Mesendoderm (in vitro differentiated cells): ENCODE data around the gene PLCG2.

Source experiments
- DNase-seq: peaks from one replicate; pipeline ENCODE4 v3.0.0; 2013
- H2AK5ac ChIP-seq: 2 replicates; pipeline ENCODE4 v1.6.1; 2013; ENCODE audit warnings: low read length, inconsistent platforms
- H2BK120ac ChIP-seq: 2 replicates; pipeline ENCODE4 v1.6.1; 2013; ENCODE audit warnings: low read depth, mild to moderate bottlenecking, low read length, moderate library complexity, mixed read lengths
- H2BK15ac ChIP-seq: replicated peaks from 2 replicates; pipeline ENCODE4 v1.6.1; 2013; ENCODE audit warnings: low read depth, mild to moderate bottlenecking, moderate library complexity
- H2BK5ac ChIP-seq: 2 replicates; pipeline ENCODE4 v1.6.1; 2013; ENCODE audit warnings: low read length, inconsistent platforms
- H3K18ac ChIP-seq: 2 replicates; pipeline ENCODE4 v1.6.1; 2013; ENCODE audit warnings: mild to moderate bottlenecking, low read length, mixed read lengths
- H3K23ac ChIP-seq: one replicate; pipeline ENCODE4 v1.6.1; 2013; ENCODE audit warnings: low read length
- H3K27ac ChIP-seq: 2 replicates; pipeline ENCODE4 v1.5.1; 2013; ENCODE audit warnings: low read depth, mild to moderate bottlenecking, inconsistent platforms, low read length, moderate library complexity
- H3K27me3 ChIP-seq: 2 replicates; pipeline ENCODE4 v1.6.1; 2013; ENCODE audit warnings: low read length, control low read depth, mild to moderate bottlenecking, inconsistent platforms; ENCODE audit not compliant: insufficient read depth, poor library complexity
- H3K36me3 ChIP-seq: 2 replicates; pipeline ENCODE4 v1.6.1; 2013; ENCODE audit warnings: low read length, inconsistent platforms; ENCODE audit not compliant: control insufficient read depth, insufficient read depth
- H3K4ac ChIP-seq: one replicate; pipeline ENCODE4 v1.6.1; 2013; ENCODE audit warnings: low read depth, mild to moderate bottlenecking, low read length, moderate library complexity
- H3K4me1 ChIP-seq: 2 replicates; pipeline ENCODE4 v1.6.1; 2013; ENCODE audit warnings: low read depth, low read length, inconsistent platforms; ENCODE audit not compliant: control insufficient read depth
- H3K4me2 ChIP-seq: 2 replicates; pipeline ENCODE4 v1.6.1; 2013; ENCODE audit warnings: low read length
- H3K4me3 ChIP-seq: 2 replicates; pipeline ENCODE4 v1.5.1; 2013; ENCODE audit warnings: mild to moderate bottlenecking, low read length
- H3K56ac ChIP-seq: one replicate; pipeline ENCODE4 v1.6.1; 2013; ENCODE audit warnings: low read length
- H3K79me1 ChIP-seq: 2 replicates; pipeline ENCODE4 v1.6.1; 2013; ENCODE audit warnings: low read length, inconsistent platforms
- H3K79me2 ChIP-seq: 2 replicates; pipeline ENCODE4 v1.6.1; 2013; ENCODE audit warnings: mild to moderate bottlenecking, low read length; ENCODE audit not compliant: control insufficient read depth, insufficient read depth
- H3K9ac ChIP-seq: 2 replicates; pipeline ENCODE4 v1.6.1; 2013; ENCODE audit warnings: low read length, inconsistent platforms
- H4K5ac ChIP-seq: one replicate; pipeline ENCODE4 v1.6.1; 2013; ENCODE audit warnings: low read length
- H4K8ac ChIP-seq: one replicate; pipeline ENCODE4 v1.6.1; 2013; ENCODE audit warnings: low read depth, mild to moderate bottlenecking, control low read depth, low read length, moderate library complexity
- WGBS: extraction: QIAGEN DNeasy Blood & Tissue Kit; methylation state at CpG from one replicate; pipeline ENCODE4 v1.1.7; 2013; ENCODE audit warnings: low lambda C conversion rate, missing lambda C conversion rate; ENCODE audit not compliant: insufficient coverage; ENCODE audit errors: extremely low coverage; 5-methylcytosine and 5-hydroxymethylcytosine counted together

The PLCG2 gene

DNA sequence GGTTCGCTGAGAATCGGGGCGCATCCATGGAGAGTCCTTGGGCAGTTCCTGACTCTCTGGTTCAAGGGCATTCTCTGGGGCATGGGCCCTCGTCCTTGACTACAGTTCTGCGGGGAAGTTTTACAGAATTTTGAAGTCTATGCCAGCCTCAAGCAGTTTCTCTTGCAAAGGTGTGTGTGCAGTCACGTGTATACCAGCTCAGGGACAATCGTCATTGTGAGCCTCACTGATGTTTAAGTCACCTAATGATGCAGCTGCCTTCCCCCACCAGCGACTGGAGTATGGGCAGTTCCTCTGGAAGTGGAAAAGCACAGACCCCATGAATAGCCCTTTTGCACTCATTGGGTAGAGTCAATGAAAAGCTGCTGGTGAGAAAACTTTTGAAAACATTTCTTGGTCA is 1.3 kb downstream of the PLCG2 start:
- Histone ChIP-seq H3K79me1 (no peaks in the 10 kb centered on the region), H3K56ac (no peak overlapping the region), H3K36me3 (no peaks in the 10 kb centered on the region), H3K9ac (no peak overlapping the region), H2BK120ac (no peak overlapping the region), H2BK15ac (no peak overlapping the region), H3K23ac (no peak overlapping the region), H3K18ac (no peak overlapping the region), H3K79me2 (no peaks in the 10 kb centered on the region), H2AK5ac (no peak overlapping the region), H4K8ac (no peak overlapping the region), H2BK5ac (no peak overlapping the region), H3K27me3 (peaks cover 9% of the 10 kb centered on the region), H4K5ac (no peak overlapping the region), H3K4me1 (peaks cover 2% of the 10 kb centered on the region), H3K4ac (no peak overlapping the region), H3K4me2 (no peak overlapping the region), H3K27ac (no peak overlapping the region), H3K4me3 (no peak overlapping the region)
- DNase-seq, result no peak
- no CpG with 5 or more reads among the region's 8 CpGs for WGBS

DNA sequence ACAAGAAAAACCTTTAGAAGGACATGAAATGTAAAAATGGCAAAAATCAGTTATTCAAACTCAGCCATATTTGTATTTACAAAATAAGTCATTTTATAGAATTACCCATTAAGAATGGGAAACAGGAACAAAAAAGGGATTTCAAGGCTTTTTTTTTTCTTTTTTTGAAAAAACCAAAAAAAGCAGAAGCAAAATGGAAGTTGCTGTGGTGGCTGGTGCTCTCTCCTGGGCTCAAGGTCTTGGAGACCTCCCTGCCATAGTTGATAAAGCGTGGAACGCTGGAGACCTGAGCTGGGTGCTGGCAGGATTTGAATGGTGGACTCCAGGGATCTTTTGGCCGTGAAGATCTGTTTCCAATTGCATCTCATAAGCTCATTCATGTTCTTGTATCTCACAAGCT is 3.1 kb downstream of the PLCG2 start:
- no peak overlapping the region for H4K5ac ChIP-seq
- no peaks in the 10 kb centered on the region for H3K79me1 ChIP-seq
- no peak overlapping the region for H3K27ac ChIP-seq
- H3K4me2 ChIP-seq, result no peak overlapping the region
- no peak overlapping the region for H2BK5ac ChIP-seq
- no peak overlapping the region for H3K23ac ChIP-seq
- H3K9ac ChIP-seq, result no peak overlapping the region
- H3K4me1 ChIP-seq, result peaks cover 2% of the 10 kb centered on the region
- H3K4me3 ChIP-seq, result no peak overlapping the region
- H3K27me3 ChIP-seq, result peaks cover 9% of the 10 kb centered on the region
- H3K18ac ChIP-seq, result no peak overlapping the region
- H3K56ac ChIP-seq, result no peak overlapping the region
- no peak overlapping the region for H3K4ac ChIP-seq
- no CpG with 5 or more reads among the region's 3 CpGs for WGBS
- H2BK120ac ChIP-seq, result no peak overlapping the region
- H2AK5ac ChIP-seq, result no peak overlapping the region
- no peak overlapping the region for H4K8ac ChIP-seq
- H2BK15ac ChIP-seq, result no peak overlapping the region
- no peaks in the 10 kb centered on the region for H3K36me3 ChIP-seq
- no peak for DNase-seq
- no peaks in the 10 kb centered on the region for H3K79me2 ChIP-seq

DNA sequence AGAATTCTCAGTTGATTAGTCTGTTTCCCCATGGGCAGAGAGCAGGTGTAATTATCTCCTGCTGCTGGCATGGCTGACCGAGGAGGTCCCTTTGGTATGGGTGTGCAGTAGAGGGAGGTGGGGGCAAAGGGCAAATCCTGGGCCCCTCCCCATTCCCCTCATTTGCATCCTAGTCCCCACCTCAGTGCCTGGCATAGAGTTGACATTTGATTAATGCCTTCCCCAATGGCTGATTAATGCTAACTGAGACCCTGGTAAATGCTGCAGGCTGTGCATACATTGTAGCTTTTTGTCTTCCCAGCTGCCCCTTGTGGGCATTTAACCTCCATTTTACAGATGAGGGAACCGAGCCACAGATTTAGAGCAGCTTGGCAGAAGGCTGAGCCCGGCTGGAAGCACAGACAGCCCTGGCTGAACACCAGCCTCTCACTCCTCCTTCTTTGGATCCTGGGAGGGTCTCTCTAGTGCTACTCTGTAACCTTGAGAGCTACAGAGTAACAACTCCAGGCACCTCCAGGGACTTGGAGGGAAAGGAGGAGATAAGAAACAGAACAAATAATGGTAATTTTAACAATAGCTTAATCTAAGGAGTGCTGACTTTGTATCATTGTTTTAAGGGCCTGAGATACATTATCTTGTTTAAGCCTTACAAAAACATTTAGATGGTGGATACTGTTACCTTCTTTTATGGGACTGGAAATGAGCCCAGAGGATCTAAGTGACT is 5.1 kb downstream of the PLCG2 start:
- Histone ChIP-seq H2BK5ac (no peak overlapping the region), H3K23ac (no peak overlapping the region)
- no CpG with 5 or more reads among the region's 3 CpGs for WGBS

DNA sequence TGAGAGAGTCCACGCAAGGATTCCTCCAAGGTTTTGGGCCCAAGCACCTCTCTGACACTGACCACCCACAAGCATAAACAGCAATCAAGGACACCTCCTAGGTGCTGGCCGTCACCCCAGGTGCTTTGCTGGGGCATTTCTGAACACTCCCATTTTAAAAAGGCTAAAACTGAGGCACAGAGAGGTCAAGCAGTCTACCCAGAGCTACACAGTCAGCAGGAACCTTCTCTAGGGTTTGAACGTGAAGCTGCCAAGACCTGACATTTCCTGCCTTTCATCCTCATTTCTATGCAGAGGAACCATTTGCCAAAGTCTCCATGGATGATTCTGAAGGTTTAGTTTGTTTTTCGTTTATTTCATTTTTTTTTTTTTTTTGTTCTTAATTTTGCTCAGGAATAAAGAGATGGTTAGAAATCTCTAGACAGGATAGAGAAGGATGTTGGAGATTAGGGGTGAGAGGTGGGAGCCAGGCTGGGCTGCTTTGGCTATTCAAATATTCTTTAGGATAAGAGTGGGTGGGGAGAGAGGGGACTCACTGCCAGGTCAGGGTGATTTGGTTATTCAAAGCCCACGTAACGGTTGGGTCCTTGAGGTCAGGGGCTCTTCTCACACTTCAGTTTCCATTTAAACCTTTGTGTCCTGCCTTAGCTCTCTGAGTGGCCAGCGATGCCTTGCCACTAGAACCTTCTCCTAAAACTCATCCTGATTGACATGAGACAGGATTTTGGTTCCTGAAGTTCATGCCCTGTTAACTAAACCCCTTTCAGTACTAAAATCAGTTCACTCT is 6.2 kb downstream of the PLCG2 start:
- Histone ChIP-seq H3K79me1 (no peaks in the 10 kb centered on the region), H2BK5ac (no peak overlapping the region), H4K8ac (no peak overlapping the region), H3K9ac (no peak overlapping the region), H2BK120ac (no peak overlapping the region), H3K4me3 (no peak overlapping the region), H3K4ac (no peak overlapping the region), H3K56ac (no peak overlapping the region), H4K5ac (no peak overlapping the region), H3K4me2 (no peak overlapping the region), H3K23ac (no peak overlapping the region), H3K36me3 (no peaks in the 10 kb centered on the region), H2AK5ac (no peak overlapping the region), H3K27ac (no peak overlapping the region), H3K27me3 (peaks cover 2% of the 10 kb centered on the region), H3K4me1 (peaks cover 2% of the 10 kb centered on the region), H3K79me2 (no peaks in the 10 kb centered on the region), H2BK15ac (no peak overlapping the region), H3K18ac (no peak overlapping the region)
- DNase-seq, result no peak
- WGBS, result no CpG with 5 or more reads among the region's 7 CpGs

More for the DNA sequence above, 5.1 kb downstream of the PLCG2 start:
- H3K79me1 ChIP-seq, result no peaks in the 10 kb centered on the region
- H3K4me1 ChIP-seq, result peaks cover 2% of the 10 kb centered on the region
- no peaks in the 10 kb centered on the region for H3K36me3 ChIP-seq
- H3K18ac ChIP-seq, result no peak overlapping the region
- no peak overlapping the region for H3K9ac ChIP-seq
- no peak overlapping the region for H3K4me3 ChIP-seq
- H3K4ac ChIP-seq, result no peak overlapping the region
- H3K27ac ChIP-seq, result no peak overlapping the region
- DNase-seq, result peak; percentile 55
- H2BK15ac ChIP-seq, result no peak overlapping the region
- H4K8ac ChIP-seq, result no peak overlapping the region
- H4K5ac ChIP-seq, result no peak overlapping the region
- H3K27me3 ChIP-seq, result peaks cover 9% of the 10 kb centered on the region
- no peak overlapping the region for H2BK120ac ChIP-seq
- H3K4me2 ChIP-seq, result no peak overlapping the region
- no peak overlapping the region for H3K56ac ChIP-seq
- no peaks in the 10 kb centered on the region for H3K79me2 ChIP-seq
- no peak overlapping the region for H2AK5ac ChIP-seq

DNA sequence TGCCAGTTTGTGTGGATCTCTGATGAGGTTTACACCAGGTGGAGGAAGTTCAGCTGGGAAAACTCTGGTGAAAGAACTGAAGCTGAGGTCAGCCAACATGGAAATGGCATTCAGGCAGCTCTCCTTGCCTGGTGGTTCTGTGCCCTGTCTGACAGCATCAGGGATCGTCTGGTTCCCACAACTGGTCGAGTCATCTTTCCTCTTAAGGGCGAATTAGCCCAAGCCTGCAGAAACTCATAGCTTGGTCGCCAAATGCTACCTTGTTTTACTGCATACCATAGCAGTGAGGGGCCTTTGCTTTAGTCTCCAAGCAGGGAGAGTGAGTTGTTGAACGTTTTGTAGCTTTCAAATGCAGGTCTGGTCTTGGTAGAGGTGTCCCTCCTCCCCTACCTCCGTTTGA is 7.2 kb downstream of the PLCG2 start:
- Histone ChIP-seq H3K4ac (no peak overlapping the region), H3K36me3 (no peaks in the 10 kb centered on the region), H3K79me1 (no peaks in the 10 kb centered on the region), H3K4me1 (peaks cover 2% of the 10 kb centered on the region), H3K79me2 (no peaks in the 10 kb centered on the region), H3K27me3 (no peaks in the 10 kb centered on the region), H3K4me2 (no peak overlapping the region), H2BK15ac (no peak overlapping the region), H3K56ac (no peak overlapping the region), H2BK5ac (no peak overlapping the region), H2BK120ac (no peak overlapping the region), H3K9ac (no peak overlapping the region), H3K23ac (no peak overlapping the region), H2AK5ac (no peak overlapping the region), H4K8ac (no peak overlapping the region), H3K27ac (no peak overlapping the region), H4K5ac (no peak overlapping the region), H3K18ac (no peak overlapping the region), H3K4me3 (no peak overlapping the region)
- DNase-seq, result peak; percentile 83
- no CpG with 5 or more reads among the region's 6 CpGs for WGBS
